Mononuclear cell (primary cell): Measurements from ENCODE around the gene PIR. TPM values are rescaled to one million over a fixed set of nuclear protein-coding genes. Genes with fewer than 3 reads are reported as not detected.

Experiments used
- H3K27me3 ChIP-seq: 2 replicates; pipeline ENCODE4 v1.6.0; 2011; ENCODE audit warnings: low read length, control low read depth; ENCODE audit not compliant: insufficient read depth
- H3K4me1 ChIP-seq: 2 replicates; pipeline ENCODE4 v1.5.1; 2011; ENCODE audit warnings: mild to moderate bottlenecking, low read length, control low read depth; ENCODE audit not compliant: insufficient read depth
- H3K4me3 ChIP-seq: 2 replicates; pipeline ENCODE4 v1.5.1; 2011; ENCODE audit warnings: mild to moderate bottlenecking, low read length, moderate library complexity
- H3K9me3 ChIP-seq: 2 replicates; pipeline ENCODE4 v1.5.1; 2011; ENCODE audit warnings: low read depth, mild to moderate bottlenecking, control low read depth, low read length
- total RNA-seq: library from RNA; depleted of rRNA; stranded (reverse); fragments of >200 nt; gene quantifications from one replicate; pipeline ENCODE4 v1.2.3, GENCODE V29; 2012

The PIR gene
- total RNA-seq, 1 donor, result not detected

GRCh38 chrX:15366506-15367352, 126.4 kb downstream of the PIR start:
- Histone ChIP-seq H3K4me1 (peaks cover 9% of the 10 kb centered on the region), H3K4me3 (no peak overlapping the region), H3K27me3 (no peaks in the 10 kb centered on the region), H3K9me3 (no peaks in the 10 kb centered on the region)

- H3K4me3 ChIP-seq, result no peak overlapping the region
- no peaks in the 10 kb centered on the region for H3K27me3 ChIP-seq
- H3K4me1 ChIP-seq, result no peaks in the 10 kb centered on the region
- H3K9me3 ChIP-seq, result no peaks in the 10 kb centered on the region
These were observed 133.4 kb downstream of the PIR start for GRCh38 chrX:15359701-15360100.

GRCh38 chrX:15358533-15358932, 134.6 kb downstream of the PIR start:
- no peaks in the 10 kb centered on the region for H3K27me3 ChIP-seq
- no peaks in the 10 kb centered on the region for H3K4me1 ChIP-seq
- no peak overlapping the region for H3K4me3 ChIP-seq
- no peaks in the 10 kb centered on the region for H3K9me3 ChIP-seq

- Histone ChIP-seq H3K4me1 (no peaks in the 10 kb centered on the region), H3K27me3 (no peaks in the 10 kb centered on the region), H3K4me3 (no peak overlapping the region), H3K9me3 (no peaks in the 10 kb centered on the region)
These were observed 136.7 kb downstream of the PIR start for GRCh38 chrX:15356444-15356843.

GRCh38 chrX:15350329-15350996, 142.7 kb downstream of the PIR start:
- no peaks in the 10 kb centered on the region for H3K27me3 ChIP-seq
- no peak overlapping the region for H3K4me3 ChIP-seq
- no peaks in the 10 kb centered on the region for H3K9me3 ChIP-seq
- peaks cover 7% of the 10 kb centered on the region for H3K4me1 ChIP-seq

GRCh38 chrX:15349046-15349445, 144.1 kb downstream of the PIR start:
- peaks cover 7% of the 10 kb centered on the region for H3K4me1 ChIP-seq
- no peaks in the 10 kb centered on the region for H3K9me3 ChIP-seq
- no peak overlapping the region for H3K4me3 ChIP-seq
- no peaks in the 10 kb centered on the region for H3K27me3 ChIP-seq

GRCh38 chrX:15345976-15346375, 147.2 kb downstream of the PIR start:
- Histone ChIP-seq H3K4me1 (peaks cover 7% of the 10 kb centered on the region), H3K27me3 (peaks cover 1% of the 10 kb centered on the region), H3K9me3 (no peaks in the 10 kb centered on the region), H3K4me3 (no peak overlapping the region)

- no peaks in the 10 kb centered on the region for H3K9me3 ChIP-seq
- H3K27me3 ChIP-seq, result peaks cover 3% of the 10 kb centered on the region
- no peak overlapping the region for H3K4me3 ChIP-seq
- H3K4me1 ChIP-seq, result no peaks in the 10 kb centered on the region
These were observed 149.0 kb downstream of the PIR start for GRCh38 chrX:15344106-15344505.

GRCh38 chrX:15343075-15343476, 150.1 kb downstream of the PIR start:
- Histone ChIP-seq H3K4me3 (no peak overlapping the region), H3K4me1 (no peaks in the 10 kb centered on the region), H3K27me3 (peaks cover 3% of the 10 kb centered on the region), H3K9me3 (no peaks in the 10 kb centered on the region)

GRCh38 chrX:15340867-15341266, 152.3 kb downstream of the PIR start:
- H3K9me3 ChIP-seq, result no peaks in the 10 kb centered on the region
- no peak overlapping the region for H3K4me3 ChIP-seq
- H3K4me1 ChIP-seq, result peaks cover 6% of the 10 kb centered on the region
- peaks cover 3% of the 10 kb centered on the region for H3K27me3 ChIP-seq

GRCh38 chrX:15336023-15336413, 157.1 kb downstream of the PIR start:
- peaks cover 13% of the 10 kb centered on the region for H3K4me1 ChIP-seq
- H3K9me3 ChIP-seq, result no peaks in the 10 kb centered on the region
- H3K4me3 ChIP-seq, result peak overlapping the region; percentile 71
- H3K27me3 ChIP-seq, result peaks cover 2% of the 10 kb centered on the region

- H3K27me3 ChIP-seq, result no peaks in the 10 kb centered on the region
- peaks cover 13% of the 10 kb centered on the region for H3K4me1 ChIP-seq
- no peaks in the 10 kb centered on the region for H3K9me3 ChIP-seq
- peak within 1 kb of the TSS; percentile 71 for H3K4me3 ChIP-seq
These were observed 157.8 kb downstream of the PIR start, which contains the start of gene PIGA for GRCh38 chrX:15335135-15336022. Gene PIGA (minus strand): TSS chrX:15335523. CDS start chrX:15331930, 3,593 bp downstream.
